ENCODE measurements around the gene EPHB1. TPM values are rescaled to one million over a fixed set of nuclear protein-coding genes. Genes with fewer than 3 reads are reported as not detected.

EPHB1 gene
- total and polyA plus RNA-seq, 2 experiments from 2014 or later: 0.43 to 0.81 TPM

GRCh38 chr3:135040321-135041240 is 245.5 kb downstream of the EPHB1 start:
- no peak overlapping the region for H3K4me2 ChIP-seq (ENCODE audit: unreplicated experiment)
- DNase-seq: no peak
- H3F3A ChIP-seq (ENCODE audit: insufficient read depth): no peaks in the 10 kb centered on the region

GRCh38 chr3:135041601-135042000 is 246.5 kb downstream of the EPHB1 start:
- H3K9me2 ChIP-seq (ENCODE audit: insufficient read depth): no peaks in the 10 kb centered on the region
- no peaks in the 10 kb centered on the region for H3K36me3 ChIP-seq (ENCODE audit: low read depth)
- WGBS, 2 experiments (ENCODE audit: low coverage in 1 of 2, low lambda C conversion rate in 2 of 2, missing lambda C conversion rate in 2 of 2): 70 to 74% methylated on average over 2 of the region's 2 CpGs
- H3K4me1 ChIP-seq (ENCODE audit: insufficient read depth): no peaks in the 10 kb centered on the region
- H3K9me3 ChIP-seq (ENCODE audit: low read depth): no peaks in the 10 kb centered on the region
- no peak overlapping the region for H2AFZ ChIP-seq
- H3K4me3 ChIP-seq: no peak overlapping the region
- no peaks in the 10 kb centered on the region for H3F3A ChIP-seq (ENCODE audit: insufficient read depth)
- TF ChIP-seq EZH2 (IDR thresholded peaks at IDR 0.05; ENCODE audit: insufficient read depth, poor library complexity, severe bottlenecking) (no peak), EZH2phosphoT487 (IDR thresholded peaks at IDR 0.05; ENCODE audit: insufficient read depth, low read depth) (no peak)
- no peak overlapping the region for H3K4me2 ChIP-seq (ENCODE audit: unreplicated experiment)
- no peaks in the 10 kb centered on the region for H4K20me1 ChIP-seq (ENCODE audit: insufficient read depth)
- H3K79me2 ChIP-seq (ENCODE audit: insufficient read depth): no peaks in the 10 kb centered on the region
- DNase-seq: peak; percentile 7
- H3K9ac ChIP-seq: no peak overlapping the region
- in situ Hi-C loops (cut with MboI): no loop called here
- no peak overlapping the region for H3K27ac ChIP-seq
- no peaks in the 10 kb centered on the region for H3K27me3 ChIP-seq (replicated peaks; ENCODE audit: insufficient read depth)

More at GRCh38 chr3:135040321-135041240, 245.5 kb downstream of the EPHB1 start:
- no peaks in the 10 kb centered on the region for H3K79me2 ChIP-seq (ENCODE audit: insufficient read depth)
- no peaks in the 10 kb centered on the region for H3K36me3 ChIP-seq (ENCODE audit: low read depth)
- no peaks in the 10 kb centered on the region for H3K9me3 ChIP-seq (ENCODE audit: low read depth)
- no peaks in the 10 kb centered on the region for H3K9me2 ChIP-seq (ENCODE audit: insufficient read depth)
- H3K27ac ChIP-seq: no peak overlapping the region
- no peak overlapping the region for H2AFZ ChIP-seq
- no peak overlapping the region for H3K9ac ChIP-seq
- no peaks in the 10 kb centered on the region for H4K20me1 ChIP-seq (ENCODE audit: insufficient read depth)
- TF ChIP-seq EZH2phosphoT487 (IDR thresholded peaks at IDR 0.05; ENCODE audit: insufficient read depth, low read depth): no peak
- WGBS, 2 experiments (ENCODE audit: low coverage in 1 of 2, low lambda C conversion rate in 2 of 2, missing lambda C conversion rate in 2 of 2): 87 to 91% methylated on average over 8 of the region's 8 CpGs
- H3K27me3 ChIP-seq (replicated peaks; ENCODE audit: insufficient read depth): no peaks in the 10 kb centered on the region
- no peak overlapping the region for H3K4me3 ChIP-seq
- H3K4me1 ChIP-seq (ENCODE audit: insufficient read depth): no peaks in the 10 kb centered on the region
- in situ Hi-C loops (cut with MboI): no loop called here

DNA sequence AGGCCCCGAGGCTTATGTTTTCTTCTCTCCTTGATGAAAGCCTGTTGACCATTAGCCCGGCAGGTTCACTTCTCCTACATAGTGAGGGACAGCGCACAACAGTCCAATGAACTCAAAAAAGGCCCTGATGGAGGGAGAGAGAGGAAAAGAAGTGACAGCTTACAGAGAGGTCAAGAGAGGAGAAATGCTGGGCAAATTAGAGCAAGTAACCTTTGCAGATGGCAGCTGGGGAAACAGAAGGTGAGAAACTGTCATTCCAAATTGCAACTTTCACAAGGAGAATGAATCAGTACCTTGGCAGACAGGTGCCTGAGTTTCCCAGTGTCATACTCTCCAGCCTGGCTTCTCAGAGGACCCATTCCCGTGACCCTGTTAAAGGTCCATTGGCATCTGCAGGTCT is 252.0 kb downstream of the EPHB1 start:
- Histone ChIP-seq H3K9ac (no peak overlapping the region), H3F3A (ENCODE audit: insufficient read depth) (no peaks in the 10 kb centered on the region), H3K4me3 (no peak overlapping the region), H3K27ac (no peak overlapping the region), H3K4me1 (ENCODE audit: insufficient read depth) (no peaks in the 10 kb centered on the region), H3K79me2 (ENCODE audit: insufficient read depth) (no peaks in the 10 kb centered on the region), H2AFZ (no peak overlapping the region), H3K9me3 (ENCODE audit: low read depth) (no peaks in the 10 kb centered on the region), H4K20me1 (ENCODE audit: insufficient read depth) (no peaks in the 10 kb centered on the region), H3K9me2 (ENCODE audit: insufficient read depth) (no peaks in the 10 kb centered on the region), H3K4me2 (ENCODE audit: unreplicated experiment) (no peak overlapping the region), H3K27me3 (replicated peaks; ENCODE audit: insufficient read depth) (no peaks in the 10 kb centered on the region), H3K36me3 (ENCODE audit: low read depth) (no peaks in the 10 kb centered on the region)
- DNase-seq: no peak
- WGBS, 2 experiments (ENCODE audit: low coverage in 1 of 2, low lambda C conversion rate in 2 of 2, missing lambda C conversion rate in 2 of 2): 94 to 95% methylated on average over 4 of the region's 4 CpGs
- in situ Hi-C loops (cut with MboI): no loop called here
- TF ChIP-seq EZH2 (IDR thresholded peaks at IDR 0.05; ENCODE audit: insufficient read depth, poor library complexity, severe bottlenecking) (no peak), EZH2phosphoT487 (IDR thresholded peaks at IDR 0.05; ENCODE audit: insufficient read depth, low read depth) (no peak)

- no peaks in the 10 kb centered on the region for H3K36me3 ChIP-seq (ENCODE audit: low read depth)
- no peaks in the 10 kb centered on the region for H3K4me1 ChIP-seq (ENCODE audit: insufficient read depth)
- 83 to 93% methylated on average over 3 of the region's 3 CpGs for WGBS, 2 experiments (ENCODE audit: low coverage in 1 of 2, low lambda C conversion rate in 2 of 2, missing lambda C conversion rate in 2 of 2)
- no peak overlapping the region for H3K4me3 ChIP-seq
- H3K27me3 ChIP-seq (replicated peaks; ENCODE audit: insufficient read depth): no peaks in the 10 kb centered on the region
- H3K4me2 ChIP-seq (ENCODE audit: unreplicated experiment): no peak overlapping the region
- no peaks in the 10 kb centered on the region for H3K9me2 ChIP-seq (ENCODE audit: insufficient read depth)
- no peak overlapping the region for H2AFZ ChIP-seq
- TF ChIP-seq EZH2 (IDR thresholded peaks at IDR 0.05; ENCODE audit: insufficient read depth, poor library complexity, severe bottlenecking) (no peak), EZH2phosphoT487 (IDR thresholded peaks at IDR 0.05; ENCODE audit: insufficient read depth, low read depth) (no peak)
- no peaks in the 10 kb centered on the region for H3K9me3 ChIP-seq (ENCODE audit: low read depth)
- no peak for DNase-seq
- H4K20me1 ChIP-seq (ENCODE audit: insufficient read depth): no peaks in the 10 kb centered on the region
- H3K9ac ChIP-seq: no peak overlapping the region
- no peaks in the 10 kb centered on the region for H3F3A ChIP-seq (ENCODE audit: insufficient read depth)
- in situ Hi-C loops (cut with MboI): no loop called here
- no peaks in the 10 kb centered on the region for H3K79me2 ChIP-seq (ENCODE audit: insufficient read depth)
- no peak overlapping the region for H3K27ac ChIP-seq
Measured at GRCh38 chr3:135050536-135050935, 255.5 kb downstream of the EPHB1 start.
